GM19397 (cell line): ENCODE results near the gene ONECUT3.

Experiments used
- ATAC-seq: cut with Tn5 transposase; IDR thresholded peaks from one replicate; pipeline ENCODE4 v1.9.1; 2021; ENCODE audit warnings: mild to moderate bottlenecking, moderate library complexity; ENCODE audit not compliant: unreplicated experiment

The ONECUT3 gene

DNA sequence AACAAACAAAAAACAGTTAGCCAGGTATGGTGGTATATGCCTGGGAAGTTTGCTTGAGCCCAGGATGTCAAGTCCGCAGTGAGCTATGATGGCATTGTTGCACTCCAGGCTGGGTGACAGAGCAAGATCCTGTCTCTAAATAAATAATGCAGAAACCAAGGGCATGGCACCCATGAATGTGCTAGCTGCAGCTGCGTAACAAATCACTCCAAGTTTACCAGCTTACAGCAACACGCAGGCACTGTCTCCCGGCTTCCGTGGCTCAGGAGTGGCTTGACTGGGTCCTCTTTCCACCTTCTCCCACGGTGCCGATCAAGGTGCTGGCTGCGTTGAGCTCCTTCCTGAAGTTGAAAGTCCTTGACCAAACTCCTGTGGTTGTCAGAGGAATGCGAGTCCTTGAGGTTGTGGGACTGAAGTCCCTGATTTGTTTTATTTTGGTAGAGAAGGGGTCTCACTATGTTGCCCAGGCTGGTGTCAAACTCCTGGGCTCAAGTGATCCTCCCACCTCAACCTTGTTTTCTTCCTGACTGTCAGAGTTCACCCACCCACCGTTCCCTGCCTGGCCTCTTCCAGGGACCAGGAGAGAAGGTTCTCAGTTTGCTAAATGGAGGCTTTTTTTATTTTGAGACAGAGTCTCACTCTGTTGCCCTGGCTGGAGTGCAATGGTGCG lies 13.2 kb upstream of the ONECUT3 start:
- ATAC-seq, result no peak

DNA sequence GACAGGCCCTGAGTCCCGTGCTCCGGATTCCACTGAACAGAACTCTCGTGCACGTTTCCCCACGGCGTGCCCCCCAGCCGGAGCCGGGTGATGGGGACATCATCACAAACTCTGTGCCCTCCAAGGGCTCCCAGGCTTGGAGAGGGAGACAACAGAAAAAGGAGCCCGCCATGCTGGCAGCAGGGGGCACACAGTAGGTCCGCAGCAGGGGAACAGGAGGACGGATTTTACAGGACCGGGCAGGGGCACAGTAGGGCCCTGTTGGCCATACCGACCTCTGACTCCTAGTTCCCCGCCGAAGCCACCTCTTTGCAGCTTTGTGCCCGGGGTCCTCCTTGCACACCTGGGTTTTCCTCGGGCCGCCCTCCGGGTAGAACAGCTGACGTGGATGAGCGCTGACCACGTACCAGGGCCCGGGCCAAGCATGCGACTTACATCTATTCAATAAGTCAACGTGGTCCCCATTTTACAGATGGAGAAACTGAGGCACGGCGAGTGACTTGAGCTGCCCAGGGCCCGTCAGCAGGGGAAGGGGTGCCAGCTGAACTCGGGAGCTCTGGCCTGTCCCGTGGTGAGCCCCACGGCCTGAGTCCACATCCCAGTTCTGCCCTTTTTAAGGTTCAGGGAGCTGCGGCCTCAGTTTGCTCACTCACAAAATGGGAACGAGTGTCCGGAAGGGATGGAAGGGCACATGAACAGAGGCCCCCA lies 10.2 kb upstream of the ONECUT3 start:
- ATAC-seq, result no peak

DNA sequence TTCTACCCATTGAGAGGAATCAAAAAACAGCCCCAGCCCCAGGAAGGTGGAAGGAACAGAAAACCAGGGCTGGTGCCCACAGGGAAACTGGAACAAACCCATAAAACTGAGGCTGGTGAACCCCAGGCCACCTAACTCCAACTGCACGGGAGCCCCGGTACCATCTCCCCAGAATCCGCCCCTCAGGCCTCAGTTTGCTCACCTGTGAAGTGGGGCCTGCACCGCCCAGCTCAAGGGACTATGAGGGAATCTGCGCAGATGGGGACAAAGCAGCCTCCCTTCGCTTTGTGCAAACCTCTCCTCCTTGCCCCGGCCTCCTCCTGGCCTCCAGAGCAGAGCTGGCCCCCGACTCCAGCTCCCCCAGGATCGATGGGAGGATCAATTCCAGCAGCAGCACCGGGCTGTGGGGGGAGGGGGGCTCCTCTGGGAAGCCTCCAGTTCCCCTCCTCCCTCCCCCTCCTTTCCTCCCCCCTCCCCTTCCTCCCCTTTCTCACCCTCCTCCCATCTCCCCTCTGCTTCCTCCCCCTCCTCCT lies 9.1 kb upstream of the ONECUT3 start:
- ATAC-seq, result no peak

DNA sequence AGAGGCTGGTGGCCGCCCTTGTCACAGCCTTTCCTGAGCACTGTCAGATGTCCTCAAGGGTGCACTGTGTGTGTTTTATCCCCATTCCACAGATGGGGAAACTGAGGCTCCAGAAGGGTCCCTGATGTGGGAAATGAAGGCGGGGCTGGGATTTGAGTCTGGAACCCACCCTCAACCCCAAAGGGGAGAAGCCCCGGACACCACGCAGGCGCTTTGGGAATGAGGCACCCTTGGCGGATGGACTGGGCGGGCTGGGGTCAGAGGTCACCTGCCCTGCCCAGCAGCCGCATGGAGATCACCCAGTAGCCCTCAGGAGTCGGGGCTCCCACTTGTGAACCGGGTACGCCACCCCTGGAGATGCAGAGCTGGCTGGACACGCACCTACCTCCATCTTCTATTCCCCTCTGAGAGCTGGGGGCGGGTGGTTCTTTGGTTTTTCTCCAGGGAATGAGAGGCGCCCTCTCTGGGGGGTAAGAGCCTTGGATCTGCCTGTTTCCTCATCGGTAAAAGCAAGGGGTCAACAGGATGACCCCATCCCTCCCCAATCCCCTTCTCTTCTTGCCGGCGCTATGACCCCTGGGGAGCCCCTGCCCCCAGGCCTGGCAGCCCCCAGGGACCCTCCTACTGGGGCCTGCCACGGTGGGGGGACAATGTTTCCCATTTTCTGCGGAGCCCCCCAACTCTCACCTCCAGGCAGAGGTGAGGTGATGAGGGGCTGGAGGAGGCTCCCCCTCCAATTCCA lies 8.3 kb upstream of the ONECUT3 start:
- no peak for ATAC-seq

DNA sequence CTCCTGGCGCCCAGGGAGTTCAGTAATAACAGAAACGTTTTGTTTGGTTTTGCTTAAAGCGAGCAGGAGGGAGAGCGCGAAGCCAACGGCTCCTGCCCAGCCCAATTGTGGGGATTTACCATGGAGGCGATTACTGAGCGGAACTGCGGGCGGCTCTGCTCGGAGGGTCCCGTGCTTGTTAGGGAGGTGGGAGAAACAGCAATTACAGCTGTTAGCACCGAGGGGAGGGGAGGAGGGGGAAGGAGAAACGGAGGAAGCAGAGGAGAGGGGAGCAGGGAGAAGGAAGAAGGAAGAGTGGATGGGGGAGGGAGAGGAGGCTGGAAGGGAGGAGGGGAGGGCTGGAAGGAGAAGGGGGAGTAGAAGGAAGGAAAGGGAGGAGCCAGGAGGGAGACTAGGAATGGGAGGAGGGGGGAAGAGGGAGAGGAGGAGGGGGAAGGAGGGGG lies 7.7 kb upstream of the ONECUT3 start:
- no peak for ATAC-seq

DNA sequence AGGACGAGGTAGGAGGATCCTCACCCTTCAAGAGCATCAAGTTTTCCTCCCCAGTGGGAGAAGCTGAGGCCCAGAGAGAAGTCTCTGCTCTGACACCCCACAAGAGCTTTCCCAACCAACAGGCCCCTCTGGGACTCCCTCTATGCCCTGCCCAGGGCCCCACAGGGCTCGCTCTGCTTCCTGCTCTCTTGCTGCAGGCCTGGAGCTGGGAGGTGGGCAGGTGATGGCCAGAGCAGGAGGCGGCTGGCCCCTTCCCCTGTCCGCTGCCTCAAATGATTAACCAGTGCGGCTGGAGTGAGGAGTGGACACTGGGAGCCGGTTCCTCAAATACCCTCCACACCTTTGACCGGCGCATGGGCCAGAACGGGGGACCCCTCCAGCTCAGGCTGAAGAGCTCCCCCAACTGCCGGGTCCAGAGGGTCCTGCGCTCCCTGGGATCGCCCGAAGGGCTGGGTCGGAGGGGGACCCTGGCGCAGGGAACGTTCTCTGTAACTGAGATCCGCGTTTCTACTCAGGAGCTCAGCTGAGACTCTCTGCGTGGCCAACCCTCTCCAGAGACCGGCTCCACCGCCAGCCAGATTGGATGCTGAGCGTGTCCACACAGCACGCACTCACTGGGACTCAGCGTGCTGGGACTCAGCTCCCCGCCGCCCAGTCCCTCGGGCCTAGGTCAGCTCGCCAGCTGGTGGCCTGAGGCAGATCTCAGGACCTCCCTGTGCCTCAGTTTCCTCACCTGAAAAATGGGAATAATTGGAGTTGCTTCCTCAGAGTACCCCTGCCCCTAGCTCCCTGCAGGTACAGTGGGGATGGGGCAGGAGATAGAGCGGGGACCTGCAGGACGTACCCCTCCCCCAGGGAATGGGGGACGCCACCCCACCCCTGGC lies 6.7 kb upstream of the ONECUT3 start:
- ATAC-seq, result no peak

DNA sequence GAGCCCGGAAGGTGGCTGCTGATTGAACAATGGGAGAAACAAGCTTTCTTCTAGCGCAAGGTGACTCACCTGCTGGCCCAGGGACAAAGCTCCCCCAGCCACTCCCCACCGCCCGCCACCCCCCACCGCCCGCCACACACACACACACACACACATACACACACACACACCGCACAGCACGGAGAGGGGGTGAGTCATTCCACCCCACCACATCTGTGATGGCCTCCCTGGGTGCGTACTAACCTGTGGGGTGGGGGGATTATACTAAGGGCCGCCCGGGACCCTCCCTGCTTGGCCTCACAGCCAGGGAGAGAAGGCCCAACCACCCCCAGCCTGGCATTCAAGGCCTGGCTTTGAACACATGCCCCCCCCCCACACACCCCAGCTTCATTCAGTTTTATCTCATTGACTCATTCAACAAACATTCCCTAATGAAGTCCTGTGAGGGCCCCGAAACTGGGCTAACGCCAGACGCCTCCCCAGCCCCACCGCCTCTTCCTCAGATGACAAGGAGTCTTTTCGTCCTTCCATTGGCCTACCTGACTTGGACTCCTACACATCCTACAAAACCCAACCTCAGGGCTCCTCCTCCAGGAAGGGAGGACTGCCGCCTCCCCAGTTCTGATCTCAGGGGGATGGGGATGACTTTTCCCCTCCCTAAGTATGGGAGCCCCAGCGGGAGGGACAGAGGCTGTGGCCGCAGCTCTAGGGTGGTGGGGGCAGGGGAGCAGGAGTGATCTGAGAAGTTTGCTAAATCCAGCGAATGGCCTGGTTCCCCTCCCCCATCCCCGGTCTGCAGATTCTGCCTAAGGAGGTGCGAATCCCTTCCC lies 5.8 kb upstream of the ONECUT3 start:
- ATAC-seq, result no peak

DNA sequence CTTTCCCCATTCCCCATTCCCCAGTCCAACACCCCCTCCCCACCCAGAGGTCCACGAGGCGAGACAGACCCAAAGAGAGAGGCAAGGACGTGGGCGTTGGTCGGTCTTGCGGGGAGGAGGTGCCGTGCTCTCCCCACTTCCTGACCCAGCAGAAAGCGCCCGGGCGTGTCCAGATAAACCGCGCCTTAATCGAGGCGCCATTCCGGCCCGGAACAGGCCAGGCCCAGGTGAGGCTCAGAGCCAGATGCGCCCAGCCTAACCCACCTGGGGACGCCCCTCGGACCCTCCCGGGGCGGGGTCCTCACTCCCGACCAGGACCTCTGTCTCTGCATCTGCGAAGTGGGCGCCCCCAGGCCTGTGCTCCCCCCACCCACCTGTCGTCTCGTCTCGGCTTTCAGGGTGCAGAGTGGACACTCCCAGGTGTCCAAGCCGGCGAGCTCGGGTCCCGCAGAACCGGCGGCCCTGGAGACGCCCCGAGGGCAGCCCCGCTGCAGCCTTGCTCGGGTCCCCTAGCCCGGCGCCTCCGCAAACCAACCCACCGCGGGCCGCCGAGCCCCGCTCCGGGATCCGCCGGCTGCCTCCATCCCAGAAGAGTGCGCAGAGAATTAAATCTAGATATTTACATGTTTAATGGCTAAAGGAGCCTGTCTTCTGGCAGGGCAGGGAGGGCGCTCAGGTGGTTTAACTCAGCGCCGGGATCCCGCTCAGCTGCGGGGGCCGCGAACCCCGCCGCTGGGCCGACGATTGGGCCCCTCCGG lies 5.0 kb upstream of the ONECUT3 start:
- no peak for ATAC-seq

DNA sequence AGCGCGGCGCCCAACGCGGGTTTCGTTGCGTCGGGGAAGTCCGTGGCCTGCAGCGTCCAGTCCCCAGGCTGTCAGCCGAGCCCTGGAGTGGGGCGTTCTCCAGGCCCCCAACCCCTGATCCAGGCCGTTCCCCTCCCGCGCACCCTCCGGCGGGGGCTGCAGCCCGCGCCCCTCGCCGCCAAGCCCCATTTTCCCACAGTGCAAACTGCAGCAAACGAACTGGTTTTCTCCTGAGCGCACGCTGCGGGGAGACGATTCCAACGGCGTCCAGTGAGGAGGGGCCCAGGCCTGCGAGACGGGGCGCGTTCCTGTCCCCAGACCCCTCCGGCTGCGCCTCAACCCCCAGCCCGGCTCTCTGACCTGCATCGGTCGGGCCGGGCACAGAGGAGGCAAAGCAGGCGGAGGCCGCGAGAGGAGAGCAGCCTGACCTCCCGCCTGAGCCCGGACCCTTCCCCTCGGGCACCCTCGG lies 4.4 kb upstream of the ONECUT3 start:
- no peak for ATAC-seq

DNA sequence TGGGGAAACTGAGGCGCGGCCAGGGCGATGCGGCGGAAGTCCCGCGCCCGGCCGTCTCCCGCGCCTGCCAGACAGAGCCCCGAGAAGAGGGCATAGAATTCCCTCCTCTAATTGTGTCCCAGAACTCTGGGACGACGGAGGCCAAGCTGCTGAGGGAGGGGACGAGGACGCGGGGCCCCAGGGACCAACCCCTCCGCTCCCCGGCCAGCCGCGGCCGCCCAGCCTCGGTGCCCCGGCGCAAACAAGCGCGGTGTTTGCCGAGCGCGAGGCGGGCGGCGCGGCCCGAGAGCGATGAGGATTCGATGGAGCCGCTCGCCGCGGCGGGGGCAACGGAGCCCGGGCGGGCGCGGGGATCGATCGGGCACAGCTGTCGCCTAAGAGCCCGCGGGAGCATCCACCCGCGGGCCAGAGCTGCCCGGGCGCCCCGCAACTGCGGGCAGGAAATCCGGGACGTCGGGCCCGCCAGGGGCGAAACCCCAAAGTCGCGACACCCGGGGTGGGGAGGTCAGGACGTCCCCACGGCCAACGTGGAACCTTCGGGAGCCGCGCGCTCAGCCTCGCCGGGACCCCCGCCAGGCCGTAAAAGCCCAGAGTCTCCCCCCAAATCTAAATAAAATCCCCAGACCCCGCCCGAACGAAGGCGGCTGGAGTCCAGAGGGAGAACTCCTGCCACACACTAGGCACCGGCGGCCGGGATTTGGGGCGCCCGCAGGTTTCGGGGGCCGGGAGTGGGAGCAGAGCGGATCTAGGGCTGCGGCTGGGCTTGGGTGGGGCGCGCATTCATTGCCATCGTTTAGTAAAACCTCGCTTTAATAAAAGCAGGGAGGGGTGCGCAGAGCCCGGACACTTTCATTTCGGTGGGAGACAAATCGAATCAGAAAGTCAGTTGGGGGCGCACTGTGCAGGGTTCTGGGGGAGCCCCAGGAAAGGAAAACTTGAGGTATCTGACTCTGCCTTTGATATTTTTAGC lies 3.6 kb upstream of the ONECUT3 start:
- ATAC-seq, result no peak

DNA sequence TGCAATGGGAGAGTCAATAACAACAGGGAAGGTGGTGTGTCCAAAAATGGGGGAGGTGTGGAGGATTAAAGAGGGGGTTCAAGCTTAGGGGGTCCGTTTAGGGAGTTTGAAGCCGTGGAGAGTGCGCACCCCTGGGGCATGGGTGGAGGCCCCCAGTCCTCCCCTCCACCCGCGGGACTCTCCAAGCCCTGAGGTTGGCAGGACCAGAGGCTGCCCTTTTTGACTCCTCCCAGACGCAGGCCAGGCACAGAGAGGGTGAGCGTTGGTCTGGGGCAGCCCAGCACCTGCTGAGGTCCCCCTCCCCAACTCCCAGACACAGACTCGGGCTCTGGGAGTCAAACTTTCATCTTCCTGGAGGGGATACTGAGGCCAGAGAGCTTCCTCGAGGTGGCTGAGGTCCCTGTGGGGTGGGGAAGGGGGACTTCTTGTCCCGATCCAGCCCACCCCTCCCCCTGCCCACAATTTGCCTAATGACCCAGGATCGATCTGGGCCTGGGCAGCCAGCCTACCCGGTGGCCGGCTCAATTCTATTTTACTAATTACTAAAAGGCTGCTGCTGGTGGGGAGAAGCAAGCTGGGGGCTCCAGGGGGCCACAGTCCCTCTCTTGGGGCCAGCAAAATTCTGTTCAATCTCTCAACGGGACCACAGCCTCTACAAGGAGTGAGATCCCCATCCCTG lies 2.8 kb upstream of the ONECUT3 start:
- no peak for ATAC-seq

DNA sequence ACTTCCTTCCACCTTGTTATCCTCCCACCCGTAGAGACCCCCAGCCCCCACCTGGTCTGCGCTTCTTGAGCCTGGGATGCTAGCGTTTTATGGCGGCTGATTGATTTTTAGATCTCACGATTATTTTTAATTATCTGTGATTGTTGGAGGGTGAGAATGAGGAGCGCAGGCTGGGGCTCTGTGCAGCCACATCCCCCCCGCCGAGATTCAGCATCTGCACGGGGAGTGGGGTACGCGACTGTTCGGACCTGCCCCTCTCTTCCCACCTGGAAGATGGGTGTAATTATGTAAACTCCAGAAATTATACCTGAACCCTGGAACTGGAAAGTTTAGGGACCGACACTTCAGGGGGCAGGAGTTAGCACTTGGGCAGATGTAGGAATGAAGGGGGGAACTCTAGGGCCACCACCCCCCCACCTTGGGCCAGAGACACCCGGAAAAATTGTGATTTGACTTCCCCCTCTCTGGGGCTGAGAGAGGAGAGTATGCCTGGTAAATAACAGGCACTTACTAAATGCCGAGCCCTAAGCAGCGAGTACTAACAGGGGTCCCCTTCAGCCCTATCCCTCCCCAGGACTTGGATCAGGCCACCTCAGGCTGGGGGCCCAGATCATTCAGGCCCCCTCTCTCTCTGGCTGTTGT lies 1.8 kb upstream of the ONECUT3 start:
- no peak for ATAC-seq

DNA sequence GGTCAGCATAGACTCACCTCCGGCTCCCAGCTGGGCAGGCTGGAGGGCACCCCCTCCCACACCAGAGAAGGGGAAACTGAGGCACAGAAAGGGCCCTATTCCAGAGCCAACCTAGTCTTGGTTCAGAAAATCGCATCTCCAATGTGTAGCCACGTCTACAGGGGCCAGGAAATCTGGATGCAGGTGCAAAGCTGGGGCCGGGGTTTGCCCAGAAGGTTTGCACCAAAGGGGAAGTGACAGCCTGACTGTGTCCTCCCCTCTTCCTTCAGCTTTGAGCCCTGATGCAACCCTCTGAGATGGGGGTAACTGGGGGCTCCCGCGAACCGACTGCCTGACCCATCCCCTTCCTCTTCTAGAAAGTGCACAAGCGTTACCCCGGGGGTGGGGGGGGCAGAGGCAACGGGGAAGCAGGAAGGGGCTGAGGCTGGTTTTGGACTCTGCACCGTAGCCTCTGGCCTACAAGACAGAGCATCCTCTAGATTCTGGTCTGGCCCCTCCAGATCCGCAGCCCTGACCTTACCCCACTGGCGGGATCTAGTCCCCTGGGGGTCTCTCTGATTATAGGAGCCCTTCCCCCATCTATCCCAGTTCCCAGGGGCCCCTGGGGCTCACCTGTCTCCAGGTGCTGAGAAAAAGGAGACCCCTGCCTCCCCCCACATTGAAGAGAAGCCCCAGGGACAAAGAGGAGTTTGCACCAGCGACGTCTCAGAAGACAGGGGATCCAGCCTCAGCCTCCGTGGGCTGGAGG lies 1.1 kb upstream of the ONECUT3 start:
- ATAC-seq, result no peak

DNA sequence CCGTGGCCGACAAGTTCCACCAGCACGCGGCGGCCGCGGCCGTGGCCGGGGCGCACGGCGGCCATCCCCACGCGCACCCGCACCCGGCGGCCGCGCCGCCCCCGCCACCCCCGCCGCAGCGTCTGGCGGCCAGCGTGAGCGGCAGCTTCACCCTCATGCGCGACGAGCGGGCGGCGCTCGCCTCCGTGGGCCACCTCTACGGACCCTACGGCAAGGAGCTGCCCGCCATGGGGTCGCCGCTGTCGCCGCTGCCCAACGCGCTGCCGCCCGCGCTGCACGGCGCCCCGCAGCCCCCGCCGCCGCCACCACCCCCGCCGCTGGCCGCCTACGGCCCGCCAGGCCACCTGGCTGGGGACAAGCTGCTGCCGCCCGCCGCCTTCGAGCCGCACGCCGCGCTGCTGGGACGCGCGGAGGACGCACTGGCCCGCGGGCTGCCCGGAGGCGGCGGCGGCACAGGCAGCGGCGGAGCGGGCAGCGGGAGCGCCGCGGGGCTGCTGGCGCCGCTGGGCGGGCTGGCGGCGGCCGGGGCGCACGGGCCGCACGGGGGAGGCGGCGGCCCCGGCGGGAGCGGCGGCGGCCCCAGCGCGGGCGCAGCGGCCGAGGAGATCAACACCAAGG lies 821 bp downstream of the ONECUT3 start:
- ATAC-seq, result no peak

DNA sequence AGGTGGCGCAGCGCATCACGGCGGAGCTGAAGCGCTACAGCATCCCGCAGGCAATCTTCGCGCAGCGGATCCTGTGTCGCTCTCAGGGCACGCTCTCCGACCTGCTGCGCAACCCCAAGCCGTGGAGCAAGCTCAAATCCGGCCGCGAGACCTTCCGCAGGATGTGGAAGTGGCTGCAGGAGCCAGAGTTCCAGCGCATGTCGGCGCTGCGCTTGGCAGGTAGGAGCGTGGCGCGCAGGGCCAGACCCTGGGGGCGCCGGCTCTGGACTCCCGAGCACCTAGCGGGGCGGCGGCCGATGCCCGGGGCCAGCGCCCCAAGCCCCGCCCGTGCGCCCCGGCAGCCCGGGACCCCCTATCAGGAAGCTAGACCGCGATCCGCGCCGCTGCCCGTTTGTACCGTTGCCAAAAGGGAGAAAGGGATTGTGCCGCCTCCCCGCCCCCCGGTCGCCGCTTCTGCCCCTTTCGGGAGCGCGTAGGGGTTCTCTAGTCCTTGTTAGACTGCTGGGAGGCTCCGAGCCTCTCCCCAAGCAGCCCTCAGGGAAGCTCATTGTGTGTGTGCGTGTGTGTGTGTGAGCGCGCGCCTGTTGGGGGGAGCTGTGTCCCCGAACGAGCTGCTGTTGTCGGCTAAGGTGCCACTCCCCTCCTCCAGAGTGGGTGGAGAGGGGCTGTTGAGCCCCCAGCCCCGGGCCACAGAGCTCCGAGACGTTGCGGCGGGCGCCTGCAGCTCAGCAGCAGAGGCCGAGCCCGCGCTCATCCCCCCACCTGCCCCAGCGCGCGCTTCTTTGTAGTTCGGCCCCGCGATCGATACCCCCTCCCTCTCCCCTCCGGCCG lies 1.5 kb downstream of the ONECUT3 start:
- ATAC-seq, result no peak
